Omental fat pad (tissue), 4 donors: ENCODE results near the gene LZTR1. TPM values are rescaled to one million over a fixed set of nuclear protein-coding genes. Genes with fewer than 3 reads are reported as not detected.
"Not testable (repeated sequence)": the region's sequence is repeated elsewhere in the genome, so short reads cannot be mapped to it uniquely, and the experiment has no call there.

Experiments used
- ATAC-seq: fragments of 150-250 bp; one replicate; pipeline ENCODE4 v1.9.1; 2016; ENCODE audit warnings: mild to moderate bottlenecking, moderate library complexity; ENCODE audit not compliant: low FRiP score
- DNase-seq: peaks from one replicate; pipeline ENCODE4 v3.0.0-alpha.2; 2019; ENCODE audit warnings: low spot score
- CTCF ChIP-seq, 3 donors: fragments of 450-650 bp; IDR thresholded peaks; one replicate each; pipeline ENCODE4 v1.5.1; 2016 to 2017; ENCODE audit warnings: antibody characterized with exemption in 3 of 3, mild to moderate bottlenecking in 3 of 3, moderate library complexity in 2 of 3
- total RNA-seq, 4 donors: library from RNA; depleted of rRNA; stranded (reverse); fragments of >200 nt; gene quantifications; one replicate each; pipeline ENCODE4 v1.1.0, GENCODE V29; 2016

Gene LZTR1
- total RNA-seq, 4 donors from 2014 or later = 45.8 to 66.5 (median 56.9) TPM

GRCh38 chr22:20970939-20971657, 11.0 kb upstream of the LZTR1 start:
- DNase-seq = no peak
- ATAC-seq = no peak
- no peak for TF ChIP-seq CTCF (IDR thresholded peaks at IDR 0.05)

GRCh38 chr22:20972014-20972694, 9.9 kb upstream of the LZTR1 start:
- DNase-seq, ATAC-seq: not testable (repeated sequence)

GRCh38 chr22:20972933-20973577, 9.0 kb upstream of the LZTR1 start:
- DNase-seq (no peak), ATAC-seq (no peak)
- TF ChIP-seq CTCF (IDR thresholded peaks at IDR 0.05) = no peak

GRCh38 chr22:20973634-20974286, 8.3 kb upstream of the LZTR1 start:
- no peak for TF ChIP-seq CTCF (IDR thresholded peaks at IDR 0.05)
- ATAC-seq = no peak

GRCh38 chr22:20974336-20974955, 7.7 kb upstream of the LZTR1 start:
- DNase-seq = no peak
- ATAC-seq = no peak

More at GRCh38 chr22:20973634-20974286, 8.3 kb upstream of the LZTR1 start:
- no peak for DNase-seq

GRCh38 chr22:20975541-20976290, 6.4 kb upstream of the LZTR1 start:
- DNase-seq (no peak), ATAC-seq (no peak)
- no peak for TF ChIP-seq CTCF (IDR thresholded peaks at IDR 0.05)

More at GRCh38 chr22:20974336-20974955, 7.7 kb upstream of the LZTR1 start:
- TF ChIP-seq CTCF (IDR thresholded peaks at IDR 0.05) = no peak
